Stimulated activated naive CD4-positive, alpha-beta T cell treated with Interleukin-2 at 50 U/mL for 16 hours (primary cell): ENCODE results near the gene BCOR.

Experiments used
- DNase-seq: peaks from one replicate; lab custom pipeline; 2025; lab: John Stamatoyannopoulos, UW

BCOR gene

GRCh38 chrX:40098264-40099054 lies 701 bp upstream of the BCOR start:
- DNase-seq: peak; percentile 57

GRCh38 chrX:40097141-40097503 lies 636 bp downstream of the BCOR start:
- peak; percentile 35 for DNase-seq

- peak; percentile 73 for DNase-seq
Observed at GRCh38 chrX:40096395-40097091, 1.2 kb downstream of the BCOR start.

GRCh38 chrX:40095583-40096394 lies 2.0 kb downstream of the BCOR start:
- DNase-seq: peak; percentile 17

- no peak for DNase-seq
Observed at GRCh38 chrX:40094900-40095582, 2.7 kb downstream of the BCOR start.

GRCh38 chrX:40094041-40094899 lies 3.5 kb downstream of the BCOR start:
- DNase-seq: peak; percentile 9

- no peak for DNase-seq
Observed at GRCh38 chrX:40093586-40093985, 4.2 kb downstream of the BCOR start.

- DNase-seq: no peak
Observed at GRCh38 chrX:40092808-40093435, 4.8 kb downstream of the BCOR start.

- no peak for DNase-seq
Observed at GRCh38 chrX:40091691-40092421, 5.9 kb downstream of the BCOR start.

GRCh38 chrX:40090961-40091360 lies 6.8 kb downstream of the BCOR start:
- DNase-seq: no peak

- no peak for DNase-seq
Observed at GRCh38 chrX:40090050-40090804, 7.5 kb downstream of the BCOR start.

GRCh38 chrX:40088803-40089540 lies 8.8 kb downstream of the BCOR start:
- DNase-seq: no peak

GRCh38 chrX:40088299-40088625 lies 9.5 kb downstream of the BCOR start:
- no peak for DNase-seq

- no peak for DNase-seq
Observed at GRCh38 chrX:40087425-40088298, 10.1 kb downstream of the BCOR start.

GRCh38 chrX:40086569-40087335 lies 11.0 kb downstream of the BCOR start:
- no peak for DNase-seq

- DNase-seq: no peak
Observed at GRCh38 chrX:40085714-40086113, 12.0 kb downstream of the BCOR start.

- DNase-seq: no peak
Observed at GRCh38 chrX:40085102-40085551, 12.6 kb downstream of the BCOR start.
